Sigmoid colon (tissue), 4 donors: ENCODE results near the gene POLR3K.

Experiments used
- EP300 ChIP-seq, 4 donors: sonication (generic); formaldehyde crosslinking; IDR thresholded peaks; one replicate each; pipeline ENCODE4 v1.6.1; 2017; ENCODE audit warnings: antibody characterized with exemption in 4 of 4
- POLR2A ChIP-seq, 2 donors: fragments of 450-650 bp; IDR thresholded peaks; one replicate each; pipeline ENCODE4 v1.6.1; 2016; ENCODE audit warnings: antibody characterized with exemption in 2 of 2, mild to moderate bottlenecking in 2 of 2, moderate library complexity in 2 of 2
- POLR2AphosphoS5 ChIP-seq, 4 donors: sonication (generic); formaldehyde crosslinking; IDR thresholded peaks; one replicate each; pipeline ENCODE4 v1.6.1; 2017; ENCODE audit warnings: antibody characterized with exemption in 4 of 4
- TF ChIP-seq, protein P1 (sequence below), 4 experiments: fragments of 450-650 bp in 3 of 4; fragments of 200-600 bp in 1 of 4; IDR thresholded peaks; one replicate each; pipeline ENCODE4 v1.5.1; 2016 to 2019; ENCODE audit warnings: antibody characterized with exemption in 4 of 4, mild to moderate bottlenecking in 3 of 4, moderate library complexity in 2 of 4

DNA sequence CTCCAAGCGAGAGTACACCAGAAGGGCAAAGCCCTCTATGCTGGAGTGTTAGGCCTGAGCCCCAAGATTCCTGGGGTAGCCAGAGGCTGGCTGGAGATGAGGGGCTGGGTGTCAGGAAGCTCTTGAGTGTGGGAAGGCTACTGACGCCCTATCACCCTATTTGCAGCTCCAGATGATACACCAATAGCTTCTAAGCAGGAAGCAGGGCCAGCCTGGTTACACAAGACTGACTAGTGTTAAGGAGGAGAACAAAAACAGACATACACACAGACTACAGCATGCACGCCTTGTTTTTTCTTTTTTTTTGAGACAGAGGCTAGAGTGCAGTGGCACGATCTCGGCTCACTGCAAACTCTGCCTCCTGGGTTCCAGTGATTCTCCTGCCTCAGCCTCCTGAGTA is 15.9 kb downstream of the POLR3K start:
- TF ChIP-seq EP300 (IDR thresholded peaks at IDR 0.05), result no peak
- TF ChIP-seq, protein P1, sequence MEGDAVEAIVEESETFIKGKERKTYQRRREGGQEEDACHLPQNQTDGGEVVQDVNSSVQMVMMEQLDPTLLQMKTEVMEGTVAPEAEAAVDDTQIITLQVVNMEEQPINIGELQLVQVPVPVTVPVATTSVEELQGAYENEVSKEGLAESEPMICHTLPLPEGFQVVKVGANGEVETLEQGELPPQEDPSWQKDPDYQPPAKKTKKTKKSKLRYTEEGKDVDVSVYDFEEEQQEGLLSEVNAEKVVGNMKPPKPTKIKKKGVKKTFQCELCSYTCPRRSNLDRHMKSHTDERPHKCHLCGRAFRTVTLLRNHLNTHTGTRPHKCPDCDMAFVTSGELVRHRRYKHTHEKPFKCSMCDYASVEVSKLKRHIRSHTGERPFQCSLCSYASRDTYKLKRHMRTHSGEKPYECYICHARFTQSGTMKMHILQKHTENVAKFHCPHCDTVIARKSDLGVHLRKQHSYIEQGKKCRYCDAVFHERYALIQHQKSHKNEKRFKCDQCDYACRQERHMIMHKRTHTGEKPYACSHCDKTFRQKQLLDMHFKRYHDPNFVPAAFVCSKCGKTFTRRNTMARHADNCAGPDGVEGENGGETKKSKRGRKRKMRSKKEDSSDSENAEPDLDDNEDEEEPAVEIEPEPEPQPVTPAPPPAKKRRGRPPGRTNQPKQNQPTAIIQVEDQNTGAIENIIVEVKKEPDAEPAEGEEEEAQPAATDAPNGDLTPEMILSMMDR (IDR thresholded peaks at IDR 0.05), result no peak
- TF ChIP-seq POLR2A (IDR thresholded peaks at IDR 0.05), result no peak
- TF ChIP-seq POLR2AphosphoS5 (IDR thresholded peaks at IDR 0.05), result no peak
